D721Med (cell line): ENCODE measurements around the gene CCL13.

Experiments used
- DNase-seq: peaks from one replicate; pipeline ENCODE4 v3.0.0; 2011; ENCODE audit warnings: low spot score; ENCODE audit not compliant: insufficient read length
- FAIRE-seq: peaks from 2 replicates; lab custom pipeline; 2011; peaks lifted over from hg19 to GRCh38; lab: Jason Lieb, UNC
- CTCF ChIP-seq: IDR thresholded peaks from 2 replicates; pipeline ENCODE4 v1.5.1; 2012; ENCODE audit warnings: mild to moderate bottlenecking, control low read depth; ENCODE audit not compliant: insufficient read depth; ENCODE audit errors: missing control alignments

Gene CCL13

GRCh38 chr17:34366529-34367107 is 10.3 kb downstream of the CCL13 start:
- no peak for FAIRE-seq
- no peak for TF ChIP-seq CTCF
- DNase-seq = no peak

- FAIRE-seq (no peak), DNase-seq (no peak)
- TF ChIP-seq CTCF = no peak
Measured at GRCh38 chr17:34367486-34368195, 11.4 kb downstream of the CCL13 start.

GRCh38 chr17:34368196-34368945 is 12.1 kb downstream of the CCL13 start:
- DNase-seq = no peak
- TF ChIP-seq CTCF = no peak
- no peak for FAIRE-seq

- no peak for FAIRE-seq
- no peak for TF ChIP-seq CTCF
Measured at GRCh38 chr17:34368946-34369500, 12.7 kb downstream of the CCL13 start.

GRCh38 chr17:34369571-34369970 is 13.3 kb downstream of the CCL13 start:
- FAIRE-seq (no peak), DNase-seq (no peak)
- no peak for TF ChIP-seq CTCF

More at GRCh38 chr17:34368946-34369500, 12.7 kb downstream of the CCL13 start:
- DNase-seq = no peak

GRCh38 chr17:34370376-34370996 is 14.2 kb downstream of the CCL13 start:
- no peak for FAIRE-seq
- DNase-seq = no peak
- no peak for TF ChIP-seq CTCF
